AG04450 (cell line): Measurements from ENCODE around the gene VPS37B. TPM values are rescaled to one million over a fixed set of nuclear protein-coding genes. Genes with fewer than 3 reads are reported as not detected.

ENCODE experiments used
- CTCF ChIA-PET: fragments of 300-600, 350-600 bp; formaldehyde crosslinking; extraction: SDS; loops from one replicate; lab custom pipeline; 2022; ENCODE audit warnings: antibody characterized with exemption, inconsistent platforms; lab: Charles Lee
- POLR2A ChIA-PET: fragments of 350-600 bp; formaldehyde crosslinking; extraction: SDS; loops from one replicate; lab custom pipeline; 2021; ENCODE audit warnings: antibody characterized with exemption, inconsistent platforms; lab: Yijun Ruan, JAX
- DNase-seq: peaks from one replicate; pipeline ENCODE4 v3.0.0-alpha.2; 2011; ENCODE audit warnings: low read depth, low spot score
- H3K27ac ChIP-seq: one replicate; pipeline ENCODE4 v1.5.1; 2012; ENCODE audit warnings: low read depth, low read length, control low read depth
- H3K27me3 ChIP-seq: one replicate; pipeline ENCODE4 v1.6.0; 2012; ENCODE audit warnings: low read length; ENCODE audit not compliant: control insufficient read depth, insufficient read depth
- H3K4me3 ChIP-seq: 2 replicates; pipeline ENCODE4 v1.5.1; 2011; ENCODE audit warnings: mild to moderate bottlenecking, low read depth, low read length, control low read depth
- H3K9me3 ChIP-seq: 2 replicates; pipeline ENCODE4 v1.5.1; 2012; ENCODE audit warnings: low read length; ENCODE audit not compliant: control insufficient read depth, insufficient read depth
- CTCF ChIP-seq: IDR thresholded peaks from 2 replicates; pipeline ENCODE4 v1.5.1; 2011; ENCODE audit warnings: low read depth, low read length, control low read depth, inconsistent platforms
- polyA plus RNA-seq: library from polyadenylated mRNA; depleted of rRNA; stranded (reverse); fragments of >200 nt; gene quantifications from 2 replicates; pipeline ENCODE4 v1.2.3, GENCODE V29; 2011

Gene VPS37B
- polyA plus RNA-seq, 1 experiment, result 24.5 TPM

- no peak for DNase-seq
- H3K27ac ChIP-seq, result no peak overlapping the region
- POLR2A ChIA-PET, result no interaction called here
- no peak overlapping the region for H3K4me3 ChIP-seq
- no peaks in the 10 kb centered on the region; the same call in 1 of the 2 replicates for H3K9me3 ChIP-seq
- CTCF ChIA-PET, result interaction anchor here (1.5 kb wide), 1 partner anchor 72 kb away, joined by 4 read pairs; no protein-coding TSS in a partner anchor
- TF ChIP-seq CTCF, result peak; percentile 43
- no peaks in the 10 kb centered on the region for H3K27me3 ChIP-seq
These were observed 30.4 kb downstream of the VPS37B start for GRCh38 chr12:122865268-122866231.

- TF ChIP-seq CTCF, result no peak
- no peak overlapping the region for H3K4me3 ChIP-seq
- no peaks in the 10 kb centered on the region for H3K27me3 ChIP-seq
- H3K27ac ChIP-seq, result no peak overlapping the region
- no peaks in the 10 kb centered on the region; the same call in 1 of the 2 replicates for H3K9me3 ChIP-seq
- ChIA-PET POLR2A (no interaction called here), CTCF (interaction anchor here (1.1 kb wide), 1 partner anchor 86 kb away, joined by 3 read pairs; no protein-coding TSS in a partner anchor)
- DNase-seq, result no peak
These were observed 31.1 kb downstream of the VPS37B start for GRCh38 chr12:122864894-122865253.

- no peaks in the 10 kb centered on the region for H3K27me3 ChIP-seq
- TF ChIP-seq CTCF, result no peak
- H3K4me3 ChIP-seq, result no peak overlapping the region
- CTCF ChIA-PET, result interaction anchor here (0.8 to 1.2 kb wide), 2 partner anchors 90 to 375 kb away, joined by 3 to 4 read pairs; no protein-coding TSS in a partner anchor
- H3K9me3 ChIP-seq, result no peaks in the 10 kb centered on the region; the same call in 1 of the 2 replicates
- no peak for DNase-seq
- H3K27ac ChIP-seq, result no peak overlapping the region
- POLR2A ChIA-PET, result no interaction called here
These were observed 32.8 kb downstream of the VPS37B start for GRCh38 chr12:122862872-122863701.

GRCh38 chr12:122862110-122862634 is 33.8 kb downstream of the VPS37B start:
- TF ChIP-seq CTCF, result no peak
- CTCF ChIA-PET, result interaction anchor here (1.9 to 3.9 kb wide), 3 partner anchors 69 to 375 kb away, joined by 15 to 35 read pairs (median 28); no protein-coding TSS in a partner anchor
- H3K9me3 ChIP-seq, result no peaks in the 10 kb centered on the region; the same call in 1 of the 2 replicates
- no peaks in the 10 kb centered on the region for H3K27me3 ChIP-seq
- H3K4me3 ChIP-seq, result no peak overlapping the region
- POLR2A ChIA-PET, result no interaction called here
- no peak for DNase-seq
- peak overlapping the region; percentile 39 for H3K27ac ChIP-seq
